Activated naive CD4-positive, alpha-beta T cell treated with anti-CD3 and anti-CD28 coated beads for 36 hours (primary cell): ENCODE measurements around the gene AGPS. TPM values are rescaled to one million over a fixed set of nuclear protein-coding genes. Genes with fewer than 3 reads are reported as not detected.

ENCODE experiments used
- CTCF ChIA-PET: fragments of 350-600 bp; sonication (Branson Sonifier 250); formaldehyde crosslinking; loops from one replicate; lab custom pipeline; 2021; ENCODE audit warnings: antibody characterized with exemption; lab: Charles Lee
- DNase-seq: peaks from one replicate; pipeline ENCODE4 v3.0.0-alpha.2; 2020
- H3K27ac Mint-ChIP-seq: one replicate; pipeline ENCODE4 v1.8.0; 2021; ENCODE audit warnings: mild to moderate bottlenecking, mixed read lengths
- H3K27me3 Mint-ChIP-seq: one replicate; pipeline ENCODE4 v1.8.0; 2021; ENCODE audit warnings: low read depth, mixed read lengths
- H3K36me3 Mint-ChIP-seq: one replicate; pipeline ENCODE4 v1.8.0; 2021; ENCODE audit warnings: low read depth, mixed read lengths
- H3K4me1 Mint-ChIP-seq: one replicate; pipeline ENCODE4 v1.8.0; 2021; ENCODE audit warnings: low read depth, mixed read lengths
- H3K4me3 Mint-ChIP-seq: one replicate; pipeline ENCODE4 v1.8.0; 2021; ENCODE audit warnings: mild to moderate bottlenecking, moderate library complexity, mixed read lengths
- H3K9me3 Mint-ChIP-seq: one replicate; pipeline ENCODE4 v1.8.0; 2021; ENCODE audit warnings: mixed read lengths
- intact Hi-C: fragments of 100-400 bp; cut with micrococcal nuclease; formaldehyde crosslinking; loops from one replicate; pipeline ENCODE4 v1.15.1; 2023
- total RNA-seq, 2 experiments: library from RNA; stranded (reverse); gene quantifications; one replicate each; pipeline ENCODE4 v1.2.3, GENCODE V29; 2021

AGPS gene
- total RNA-seq, 2 experiments from 2014 or later: 50.7 to 51.8 TPM

DNA sequence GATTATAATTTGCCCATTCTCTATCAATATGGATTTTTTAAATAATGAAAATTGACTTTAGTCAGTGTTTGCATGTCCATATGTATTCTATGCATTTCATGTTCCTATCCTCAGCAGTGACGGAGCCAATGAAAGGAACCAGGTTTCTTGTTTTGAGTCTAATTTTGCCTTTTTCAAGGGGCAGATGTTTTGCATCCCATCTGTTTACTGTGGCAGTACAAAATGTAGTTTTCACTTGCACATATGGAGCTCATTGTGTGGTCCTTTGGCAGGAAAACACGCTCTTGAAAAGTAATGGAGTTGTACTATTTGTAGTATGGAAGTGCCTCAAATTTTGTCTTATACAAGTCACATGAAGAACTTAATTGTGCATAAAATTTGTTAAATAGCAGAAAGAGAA is 127.8 kb downstream of the AGPS start:
- Mint-ChIP-seq H3K4me1 (no peaks in the 10 kb centered on the region), H3K27ac (no peak overlapping the region), H3K27me3 (no peaks in the 10 kb centered on the region), H3K9me3 (no peaks in the 10 kb centered on the region), H3K36me3 (peaks cover 9% of the 10 kb centered on the region), H3K4me3 (no peak overlapping the region)
- intact Hi-C loops: no loop called here
- no peak for DNase-seq
- CTCF ChIA-PET: interaction anchor here (0.6 to 1.9 kb wide), 2 partner anchors 185 to 328 kb away, joined by 4 read pairs; no protein-coding TSS in a partner anchor

GRCh38 chr2:177523781-177524180 is 131.2 kb downstream of the AGPS start:
- CTCF ChIA-PET: interaction anchor here (1.3 kb wide), 1 partner anchor 188 kb away, joined by 4 read pairs; no protein-coding TSS in a partner anchor
- H3K9me3 Mint-ChIP-seq: no peaks in the 10 kb centered on the region
- H3K36me3 Mint-ChIP-seq: peaks cover 14% of the 10 kb centered on the region
- DNase-seq: no peak
- no peaks in the 10 kb centered on the region for H3K27me3 Mint-ChIP-seq
- intact Hi-C loops: no loop called here
- no peak overlapping the region for H3K4me3 Mint-ChIP-seq
- H3K27ac Mint-ChIP-seq: no peak overlapping the region
- no peaks in the 10 kb centered on the region for H3K4me1 Mint-ChIP-seq

DNA sequence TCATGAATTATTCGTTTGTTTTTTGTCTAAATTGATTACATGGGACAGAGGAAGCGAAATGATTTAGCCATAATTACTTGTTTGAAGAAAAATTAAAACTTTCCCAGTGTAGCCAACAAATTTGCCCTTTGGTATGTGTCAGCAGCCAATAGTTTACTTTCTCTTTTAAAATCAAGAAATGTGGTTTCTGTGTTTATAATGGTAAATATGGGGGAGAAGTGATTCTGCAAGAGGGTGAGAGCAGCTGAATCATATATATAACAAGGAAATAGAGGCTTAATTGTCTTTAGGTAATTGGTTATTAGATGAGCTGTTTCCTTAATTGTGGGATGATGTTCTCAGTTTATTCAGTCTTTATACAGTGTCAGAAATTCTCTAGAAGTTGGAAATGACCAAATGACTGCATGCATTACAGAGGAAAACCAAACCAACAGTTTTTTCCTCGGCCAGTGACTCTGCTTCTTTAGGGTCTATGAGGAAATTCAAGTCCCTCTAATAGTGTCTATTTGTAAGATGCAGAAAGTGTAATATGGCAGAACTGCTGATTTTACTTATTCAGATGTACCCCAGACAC is 132.9 kb downstream of the AGPS start:
- intact Hi-C loops: no loop called here
- CTCF ChIA-PET: no interaction called here
- Mint-ChIP-seq H3K27ac (no peak overlapping the region), H3K9me3 (no peaks in the 10 kb centered on the region), H3K4me1 (no peaks in the 10 kb centered on the region), H3K4me3 (no peak overlapping the region), H3K27me3 (no peaks in the 10 kb centered on the region), H3K36me3 (peaks cover 12% of the 10 kb centered on the region)
- DNase-seq: no peak

GRCh38 chr2:177528351-177528933 is 135.9 kb downstream of the AGPS start:
- peaks cover 11% of the 10 kb centered on the region for H3K36me3 Mint-ChIP-seq
- no peak overlapping the region for H3K4me3 Mint-ChIP-seq
- H3K27me3 Mint-ChIP-seq: no peaks in the 10 kb centered on the region
- no peaks in the 10 kb centered on the region for H3K4me1 Mint-ChIP-seq
- intact Hi-C loops: no loop called here
- H3K9me3 Mint-ChIP-seq: no peaks in the 10 kb centered on the region
- CTCF ChIA-PET: no interaction called here
- H3K27ac Mint-ChIP-seq: no peak overlapping the region
- no peak for DNase-seq

DNA sequence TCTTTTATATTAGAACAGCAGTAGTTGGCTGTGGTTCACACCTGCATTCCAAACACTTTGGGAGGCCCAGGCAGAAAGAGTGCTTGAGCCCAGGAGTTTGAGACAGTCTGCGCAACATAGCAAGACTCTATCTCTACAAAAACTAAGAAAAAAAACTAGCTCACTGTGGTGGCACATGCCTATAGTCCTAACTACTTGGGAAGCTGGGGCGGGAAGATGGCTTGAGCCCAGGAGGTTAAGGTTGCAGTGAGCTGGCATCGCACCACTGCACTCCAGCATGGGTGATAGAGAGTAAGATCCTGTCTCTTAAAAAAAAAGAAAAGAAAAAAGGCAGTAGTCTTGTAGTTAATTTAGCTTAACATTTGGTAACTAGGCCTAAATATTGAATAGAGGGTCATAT is 136.6 kb downstream of the AGPS start:
- Mint-ChIP-seq H3K36me3 (peaks cover 11% of the 10 kb centered on the region), H3K4me1 (no peaks in the 10 kb centered on the region), H3K9me3 (no peaks in the 10 kb centered on the region), H3K27me3 (no peaks in the 10 kb centered on the region), H3K4me3 (no peak overlapping the region), H3K27ac (no peak overlapping the region)
- intact Hi-C loops: no loop called here
- DNase-seq: no peak
- CTCF ChIA-PET: no interaction called here

DNA sequence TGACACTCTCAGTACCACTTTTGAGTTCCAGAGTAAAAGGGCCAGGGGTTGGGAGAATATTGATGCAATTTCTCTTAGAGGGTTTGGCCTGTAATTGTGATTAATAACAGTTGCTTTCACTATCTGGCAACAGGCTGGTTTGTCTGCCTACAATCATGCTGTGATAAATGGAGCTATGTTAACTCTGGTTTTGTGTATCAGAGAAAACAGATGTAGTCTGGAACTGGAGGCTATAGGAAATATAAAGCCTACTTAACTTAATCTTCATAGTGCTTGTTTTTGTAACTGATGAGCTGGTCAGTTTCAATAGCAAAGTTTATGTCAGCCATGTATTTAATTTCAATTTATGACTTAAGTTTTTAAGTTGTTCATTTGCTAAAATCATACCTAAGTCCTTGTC is 138.0 kb downstream of the AGPS start:
- Mint-ChIP-seq H3K9me3 (no peaks in the 10 kb centered on the region), H3K4me3 (no peak overlapping the region), H3K4me1 (no peaks in the 10 kb centered on the region), H3K27ac (no peak overlapping the region), H3K36me3 (peaks cover 7% of the 10 kb centered on the region), H3K27me3 (no peaks in the 10 kb centered on the region)
- intact Hi-C loops: no loop called here
- DNase-seq: no peak
- CTCF ChIA-PET: interaction anchor here (1.3 kb wide), 1 partner anchor 10 kb away, joined by 4 read pairs; no protein-coding TSS in a partner anchor

DNA sequence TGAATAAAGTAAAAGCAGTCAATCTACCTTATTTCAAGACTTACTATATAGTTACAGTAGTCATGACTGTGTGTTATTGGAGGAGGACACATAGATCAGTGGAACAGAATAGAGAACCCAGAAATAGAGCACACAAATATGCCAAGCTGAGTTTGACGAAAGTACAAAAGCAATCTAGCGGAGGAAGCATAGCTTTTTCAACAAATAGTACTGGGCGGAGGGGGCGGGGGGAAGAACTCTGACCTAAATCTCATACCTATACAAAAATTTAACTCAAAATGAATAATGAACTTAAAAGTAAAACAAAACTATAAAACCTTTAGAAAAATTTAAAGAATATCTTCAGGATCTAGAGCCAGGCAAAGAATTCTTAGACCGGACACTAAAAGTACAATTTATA is 139.1 kb downstream of the AGPS start:
- intact Hi-C loops: no loop called here

GRCh38 chr2:177532567-177532966 is 140.0 kb downstream of the AGPS start:
- intact Hi-C loops: no loop called here
- H3K4me1 Mint-ChIP-seq: no peaks in the 10 kb centered on the region
- no peak overlapping the region for H3K4me3 Mint-ChIP-seq
- CTCF ChIA-PET: no interaction called here
- H3K9me3 Mint-ChIP-seq: no peaks in the 10 kb centered on the region
- H3K36me3 Mint-ChIP-seq: peaks cover 9% of the 10 kb centered on the region
- DNase-seq: no peak
- H3K27me3 Mint-ChIP-seq: no peaks in the 10 kb centered on the region
- H3K27ac Mint-ChIP-seq: no peak overlapping the region

More for the DNA sequence above, 139.1 kb downstream of the AGPS start:
- Mint-ChIP-seq H3K4me1 (no peaks in the 10 kb centered on the region), H3K27me3 (no peaks in the 10 kb centered on the region), H3K9me3 (no peaks in the 10 kb centered on the region), H3K4me3 (no peak overlapping the region), H3K36me3 (peaks cover 8% of the 10 kb centered on the region), H3K27ac (no peak overlapping the region)
- no peak for DNase-seq
- CTCF ChIA-PET: no interaction called here

- H3K27me3 Mint-ChIP-seq: no peaks in the 10 kb centered on the region
- DNase-seq: no peak
- no peak overlapping the region for H3K27ac Mint-ChIP-seq
- H3K4me1 Mint-ChIP-seq: no peaks in the 10 kb centered on the region
- H3K9me3 Mint-ChIP-seq: no peaks in the 10 kb centered on the region
- no peak overlapping the region for H3K4me3 Mint-ChIP-seq
- intact Hi-C loops: no loop called here
- CTCF ChIA-PET: interaction anchor here (0.6 kb wide), 1 partner anchor 77 kb away, joined by 3 read pairs; no protein-coding TSS in a partner anchor
- peaks cover 8% of the 10 kb centered on the region for H3K36me3 Mint-ChIP-seq
Observed at GRCh38 chr2:177533253-177533652, 140.7 kb downstream of the AGPS start.

DNA sequence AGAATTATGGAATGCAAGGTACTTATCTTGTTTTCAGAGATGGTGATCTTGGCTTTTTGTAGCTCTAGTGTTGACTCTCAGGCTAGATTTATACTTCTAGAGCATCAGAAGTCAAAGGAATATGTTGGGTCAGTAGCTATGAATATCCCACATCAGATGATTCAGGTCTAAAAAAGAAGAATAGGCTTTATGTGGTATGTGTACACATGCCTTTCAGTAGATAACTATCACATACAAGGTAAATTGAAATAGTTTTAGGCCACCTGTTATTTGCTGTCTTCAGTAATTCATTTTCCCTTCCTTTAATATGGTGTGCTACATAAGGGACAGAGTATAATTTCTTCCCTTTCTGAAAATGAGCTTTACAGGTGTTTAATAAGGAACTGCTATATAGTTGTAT is 142.4 kb downstream of the AGPS start:
- H3K9me3 Mint-ChIP-seq: no peaks in the 10 kb centered on the region
- no peaks in the 10 kb centered on the region for H3K27me3 Mint-ChIP-seq
- no peak overlapping the region for H3K27ac Mint-ChIP-seq
- no peak for DNase-seq
- H3K4me3 Mint-ChIP-seq: no peak overlapping the region
- no peaks in the 10 kb centered on the region for H3K4me1 Mint-ChIP-seq
- CTCF ChIA-PET: interaction anchor here (0.6 to 1.7 kb wide), 2 partner anchors 14 to 169 kb away, joined by 3 to 4 read pairs; no protein-coding TSS in a partner anchor
- intact Hi-C loops: no loop called here
- peaks cover 8% of the 10 kb centered on the region for H3K36me3 Mint-ChIP-seq

DNA sequence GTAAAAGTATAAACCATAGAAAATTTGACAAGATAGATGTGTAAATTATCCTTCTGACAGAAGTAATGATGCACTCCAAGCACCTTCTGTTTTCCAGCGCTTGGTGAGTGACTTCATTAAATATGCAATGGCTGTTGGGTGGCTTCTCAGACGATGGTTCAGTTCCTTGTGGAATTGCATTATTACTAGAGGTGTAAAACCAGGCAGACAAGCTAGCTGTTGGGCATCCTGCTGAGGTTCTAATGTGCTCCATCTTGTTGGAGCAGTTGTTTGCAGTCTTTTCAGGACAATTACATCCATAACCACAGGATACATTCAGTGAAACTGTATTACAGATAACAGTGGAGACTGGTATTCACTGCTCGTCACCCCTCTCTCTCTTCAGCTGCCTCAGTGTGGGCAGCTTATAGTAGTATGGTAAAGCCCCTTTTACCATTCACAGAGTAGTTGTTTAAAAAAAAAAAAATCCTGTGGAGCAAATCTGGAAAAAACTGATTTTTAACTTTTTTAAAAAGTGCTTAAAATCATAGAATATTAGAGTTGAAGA is 143.5 kb downstream of the AGPS start:
- intact Hi-C loops: no loop called here
- Mint-ChIP-seq H3K27me3 (no peaks in the 10 kb centered on the region), H3K27ac (no peak overlapping the region), H3K4me3 (no peak overlapping the region), H3K36me3 (peaks cover 8% of the 10 kb centered on the region), H3K4me1 (peaks cover under 1% of the 10 kb centered on the region), H3K9me3 (no peaks in the 10 kb centered on the region)
- DNase-seq: no peak
- CTCF ChIA-PET: no interaction called here

DNA sequence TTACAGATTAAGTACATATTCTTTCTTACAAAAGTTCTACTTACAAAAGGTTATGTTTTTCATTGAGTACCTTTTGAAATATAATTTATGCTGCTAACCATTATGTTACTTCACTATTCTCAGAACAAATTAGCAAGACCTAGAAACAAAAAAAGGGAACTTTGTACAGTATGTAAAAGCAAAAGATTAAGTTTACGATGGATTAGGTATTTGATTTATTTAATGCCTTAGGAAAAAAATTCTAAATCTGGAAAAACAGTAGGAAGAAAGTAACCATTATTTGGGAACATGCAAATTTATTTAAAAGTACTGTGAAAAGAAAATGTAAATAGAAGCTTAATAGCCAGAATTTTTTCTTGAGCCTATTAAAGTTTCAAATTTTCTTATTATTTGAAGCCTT is 144.6 kb downstream of the AGPS start:
- H3K4me1 Mint-ChIP-seq: peaks cover 7% of the 10 kb centered on the region
- intact Hi-C loops: no loop called here
- no peaks in the 10 kb centered on the region for H3K27me3 Mint-ChIP-seq
- H3K4me3 Mint-ChIP-seq: no peak overlapping the region
- H3K36me3 Mint-ChIP-seq: peaks cover 8% of the 10 kb centered on the region
- CTCF ChIA-PET: no interaction called here
- H3K27ac Mint-ChIP-seq: no peak overlapping the region
- no peaks in the 10 kb centered on the region for H3K9me3 Mint-ChIP-seq
- DNase-seq: no peak

DNA sequence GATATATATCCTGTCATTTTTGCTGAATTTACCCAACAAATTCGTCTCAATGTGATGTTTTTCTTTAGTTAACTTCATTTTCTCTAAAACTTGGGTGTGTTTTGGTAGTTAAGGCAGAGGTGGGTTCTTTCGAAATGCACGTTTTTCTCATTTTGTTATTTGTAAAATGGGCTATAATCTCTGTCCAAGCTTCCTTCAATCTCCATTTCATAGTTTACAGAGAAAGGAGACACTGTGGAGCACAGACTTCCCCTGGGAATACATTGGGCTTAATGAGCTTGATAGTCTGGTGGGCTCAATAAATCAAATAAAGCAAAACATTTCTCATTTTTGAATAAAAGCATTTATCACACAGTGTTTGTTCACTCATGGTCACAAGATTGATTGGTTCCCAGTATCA is 145.1 kb downstream of the AGPS start:
- no peak for DNase-seq
- CTCF ChIA-PET: no interaction called here
- no peak overlapping the region for H3K4me3 Mint-ChIP-seq
- no peaks in the 10 kb centered on the region for H3K9me3 Mint-ChIP-seq
- no peak overlapping the region for H3K27ac Mint-ChIP-seq
- H3K27me3 Mint-ChIP-seq: no peaks in the 10 kb centered on the region
- peaks cover 8% of the 10 kb centered on the region for H3K36me3 Mint-ChIP-seq
- peaks cover 7% of the 10 kb centered on the region for H3K4me1 Mint-ChIP-seq
- intact Hi-C loops: no loop called here
